22Rv1 (cell line): ENCODE measurements around the gene TST.

Experiments used
- H3K27ac ChIP-seq: fragments of 450-650 bp; 2 replicates; pipeline ENCODE4 v1.5.1; 2017
- ZFX ChIP-seq: fragments of 450-650 bp; IDR thresholded peaks from 2 replicates; pipeline ENCODE4 v1.6.1; 2017; ENCODE audit warnings: antibody characterized with exemption, borderline replicate concordance
- TF ChIP-seq, protein P1 (sequence below): fragments of 450-650 bp; IDR thresholded peaks from 2 replicates; pipeline ENCODE4 v1.5.1; 2017; ENCODE audit warnings: mild to moderate bottlenecking

TST gene

DNA sequence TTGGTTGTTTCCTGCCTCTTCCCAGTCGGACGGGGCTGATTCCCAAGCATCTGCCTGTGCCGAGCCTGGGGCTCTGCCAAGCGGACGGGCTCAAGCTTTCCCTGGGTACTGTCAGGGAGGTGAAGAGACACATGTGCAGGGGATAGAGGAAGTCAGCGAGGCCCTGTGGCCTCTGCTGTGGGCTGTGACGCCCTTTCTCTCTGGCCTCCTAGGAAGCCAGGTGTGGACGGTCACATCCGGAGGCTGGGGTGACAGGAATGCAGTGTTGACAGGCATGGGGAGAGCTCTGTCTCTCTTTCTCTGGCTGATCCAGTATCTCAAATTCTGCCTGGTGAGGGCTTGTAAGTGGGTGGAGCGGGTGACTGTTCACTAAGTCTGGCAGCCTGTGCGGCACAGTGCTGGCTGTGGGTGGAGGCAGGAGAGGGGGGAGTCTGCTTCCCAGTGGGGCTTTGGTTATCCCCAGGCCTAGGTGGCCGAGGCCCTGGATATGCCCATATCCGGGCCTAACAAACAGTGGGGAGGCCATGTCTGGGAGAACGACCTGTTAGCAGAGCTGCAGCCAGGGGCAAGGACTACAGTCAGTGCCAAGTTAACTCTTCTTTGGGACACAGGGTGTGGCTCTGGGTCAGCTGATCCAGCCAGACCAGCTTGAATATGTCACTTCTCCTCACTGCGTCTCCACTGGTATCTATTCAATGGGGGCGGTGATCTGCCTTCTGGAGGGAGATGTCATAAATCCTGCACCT is 34.2 kb upstream of the TST start:
- H3K27ac ChIP-seq = no peak overlapping the region
- TF ChIP-seq, protein P1, sequence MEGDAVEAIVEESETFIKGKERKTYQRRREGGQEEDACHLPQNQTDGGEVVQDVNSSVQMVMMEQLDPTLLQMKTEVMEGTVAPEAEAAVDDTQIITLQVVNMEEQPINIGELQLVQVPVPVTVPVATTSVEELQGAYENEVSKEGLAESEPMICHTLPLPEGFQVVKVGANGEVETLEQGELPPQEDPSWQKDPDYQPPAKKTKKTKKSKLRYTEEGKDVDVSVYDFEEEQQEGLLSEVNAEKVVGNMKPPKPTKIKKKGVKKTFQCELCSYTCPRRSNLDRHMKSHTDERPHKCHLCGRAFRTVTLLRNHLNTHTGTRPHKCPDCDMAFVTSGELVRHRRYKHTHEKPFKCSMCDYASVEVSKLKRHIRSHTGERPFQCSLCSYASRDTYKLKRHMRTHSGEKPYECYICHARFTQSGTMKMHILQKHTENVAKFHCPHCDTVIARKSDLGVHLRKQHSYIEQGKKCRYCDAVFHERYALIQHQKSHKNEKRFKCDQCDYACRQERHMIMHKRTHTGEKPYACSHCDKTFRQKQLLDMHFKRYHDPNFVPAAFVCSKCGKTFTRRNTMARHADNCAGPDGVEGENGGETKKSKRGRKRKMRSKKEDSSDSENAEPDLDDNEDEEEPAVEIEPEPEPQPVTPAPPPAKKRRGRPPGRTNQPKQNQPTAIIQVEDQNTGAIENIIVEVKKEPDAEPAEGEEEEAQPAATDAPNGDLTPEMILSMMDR = no peak
- no peak for TF ChIP-seq ZFX

DNA sequence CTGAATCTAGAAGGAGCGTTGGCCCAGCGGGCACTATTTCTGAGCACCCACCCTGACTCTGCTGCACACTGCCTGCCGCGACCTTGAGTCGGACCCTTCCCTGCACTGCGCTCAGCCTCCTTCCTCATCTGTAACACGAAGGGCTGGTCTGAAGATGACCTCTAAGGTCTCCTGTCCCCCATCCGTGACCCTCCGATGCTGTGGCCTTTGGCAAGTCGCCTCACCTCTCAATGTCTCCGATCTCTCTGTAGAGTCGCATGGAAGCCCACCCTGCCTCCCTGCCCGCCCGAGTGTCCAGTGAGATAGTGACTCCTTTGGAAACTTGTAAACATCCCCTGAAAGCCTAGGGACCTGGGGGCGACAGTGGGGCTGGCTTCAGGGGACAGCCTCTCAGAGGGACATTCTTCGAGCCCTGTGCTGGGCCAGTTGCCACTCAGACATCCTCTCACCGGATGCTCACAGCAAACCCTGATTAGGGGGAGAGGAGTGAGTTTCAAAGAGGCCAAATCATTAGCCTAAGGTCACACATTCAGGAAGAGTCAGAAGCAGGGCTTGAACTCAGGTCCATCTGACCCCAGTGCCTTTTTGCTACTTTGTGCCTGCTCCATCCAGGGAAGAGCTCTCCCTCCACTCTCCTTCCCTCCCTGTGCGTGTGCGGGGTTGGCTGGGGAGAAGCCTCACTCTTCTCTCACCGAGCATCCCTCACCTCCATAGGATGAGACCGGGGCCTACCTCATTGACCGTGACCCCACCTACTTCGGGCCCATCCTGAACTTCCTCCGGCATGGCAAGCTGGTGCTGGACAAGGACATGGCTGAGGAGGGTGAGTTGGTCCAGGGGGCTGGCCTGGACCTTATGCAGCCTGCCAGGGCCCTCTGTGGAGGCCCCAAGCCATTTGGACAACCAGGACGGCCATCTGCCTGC is 33.4 kb upstream of the TST start:
- TF ChIP-seq, protein P1 = no peak
- no peak for TF ChIP-seq ZFX
- H3K27ac ChIP-seq = no peak overlapping the region

DNA sequence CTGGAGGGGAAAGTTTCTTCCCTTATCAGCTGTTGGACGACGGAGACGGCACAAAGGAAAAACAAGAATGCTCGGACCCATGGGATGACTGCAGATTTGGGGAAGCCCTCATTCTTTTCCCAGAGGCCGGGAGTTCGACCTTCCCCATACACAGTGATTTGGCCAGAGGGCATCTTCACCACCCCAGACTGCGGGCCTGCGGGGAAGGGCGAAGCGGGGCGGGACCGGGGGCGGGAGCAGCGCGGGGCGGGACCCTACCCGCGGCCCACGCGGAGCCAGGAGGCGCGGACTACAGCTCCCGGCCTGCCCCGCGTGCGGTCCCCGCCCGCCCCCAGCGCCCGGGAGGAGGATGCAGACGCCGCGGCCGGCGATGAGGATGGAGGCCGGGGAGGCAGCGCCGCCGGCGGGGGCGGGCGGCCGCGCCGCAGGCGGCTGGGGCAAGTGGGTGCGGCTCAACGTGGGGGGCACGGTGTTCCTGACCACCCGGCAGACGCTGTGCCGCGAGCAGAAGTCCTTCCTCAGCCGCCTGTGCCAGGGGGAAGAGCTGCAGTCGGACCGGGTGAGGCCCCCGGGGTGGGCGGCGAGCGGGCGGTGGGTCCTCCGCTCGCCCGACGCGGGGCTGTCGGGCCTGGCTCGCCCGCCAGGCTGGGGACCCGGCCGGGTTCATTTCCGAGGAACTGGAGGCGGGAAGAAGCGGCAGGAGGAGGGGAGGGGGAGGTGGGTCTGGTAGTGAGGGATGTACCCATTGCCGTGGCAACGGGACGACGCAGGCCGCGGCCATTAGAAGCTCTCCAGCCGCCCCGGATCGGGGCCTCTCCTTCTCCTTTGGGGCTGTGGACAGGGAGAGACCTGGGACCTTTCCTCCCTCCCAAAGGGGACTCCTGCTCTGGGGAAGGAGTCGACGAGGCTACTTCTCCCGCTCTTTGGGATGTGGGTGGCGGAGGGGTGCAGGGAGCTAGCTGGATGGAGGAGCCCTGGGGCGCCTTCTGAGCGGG is 32.4 kb upstream of the TST start, which contains the start of gene KCTD17:
TSS of gene KCTD17 (plus strand) at position 352 of the 995 bp plus-strand sequence. CDS start at position 371, 19 bp downstream.
- no peak within 1 kb of the TSS for H3K27ac ChIP-seq
- TF ChIP-seq ZFX = no peak
- TF ChIP-seq, protein P1 = peak; percentile 34

DNA sequence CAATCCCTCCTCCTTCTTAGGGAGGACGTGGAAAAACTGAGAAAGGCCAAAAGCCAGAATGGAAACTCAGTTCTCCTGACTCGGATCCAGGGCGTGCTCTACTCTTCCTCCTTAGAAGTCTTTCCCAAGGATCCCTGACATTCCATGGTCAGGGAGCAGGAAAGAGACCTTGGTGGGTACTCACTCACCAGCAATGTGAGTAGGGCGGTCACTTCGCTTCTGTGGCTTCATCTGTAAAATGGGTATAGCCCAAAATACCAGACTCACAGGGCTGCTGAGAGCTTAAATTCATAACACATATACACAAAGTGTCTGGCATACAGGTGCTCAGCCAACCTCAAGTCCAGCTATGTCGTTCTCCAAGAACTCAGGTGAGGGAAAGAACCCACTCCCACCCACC is 31.7 kb upstream of the TST start:
- TF ChIP-seq, protein P1 = no peak
- no peak for TF ChIP-seq ZFX
- no peak overlapping the region for H3K27ac ChIP-seq

DNA sequence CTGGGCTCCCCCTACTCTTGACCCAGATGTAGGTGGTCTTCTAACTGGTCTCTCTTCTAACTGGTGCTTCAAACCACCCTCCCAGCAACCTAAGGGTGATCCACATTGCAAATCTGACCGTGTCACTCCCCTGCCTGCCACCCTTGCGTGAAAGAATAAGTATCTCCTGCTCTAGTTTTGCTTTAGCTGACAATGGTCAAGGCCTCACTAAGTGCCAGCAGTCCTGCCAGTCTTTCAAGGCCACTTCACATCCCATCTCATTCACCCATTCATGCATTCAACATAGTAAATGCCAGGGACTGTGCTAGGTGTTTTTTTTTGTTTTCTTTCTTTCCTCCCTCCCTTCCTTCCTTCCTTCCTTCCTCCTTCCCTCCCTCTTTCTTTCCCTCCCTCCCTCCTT is 30.0 kb upstream of the TST start:
- H3K27ac ChIP-seq = no peak overlapping the region
- no peak for TF ChIP-seq ZFX
- TF ChIP-seq, protein P1 = no peak

DNA sequence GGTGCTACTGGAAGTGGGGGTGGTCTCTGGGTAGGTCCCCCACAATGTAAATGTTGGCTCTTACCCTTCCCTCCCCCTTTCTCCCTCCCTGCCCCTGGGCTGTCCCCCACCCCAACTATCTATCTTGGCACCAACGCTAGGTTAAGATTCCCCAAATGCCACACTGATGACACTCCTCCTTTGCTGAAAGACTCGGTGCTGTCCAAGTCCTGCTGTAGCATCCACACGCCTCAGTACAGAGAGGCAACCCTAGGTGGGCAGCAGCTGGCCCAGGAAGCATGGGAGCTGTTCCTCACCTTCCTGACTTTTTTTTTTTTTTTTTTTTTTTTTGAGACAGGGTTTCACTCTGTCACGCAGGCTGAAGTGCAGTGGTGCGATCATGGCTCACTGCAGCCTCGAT is 28.9 kb upstream of the TST start:
- no peak for TF ChIP-seq ZFX
- TF ChIP-seq, protein P1 = no peak
- H3K27ac ChIP-seq = no peak overlapping the region
